GM18505 (cell line): ENCODE data around the gene AMACR.
"Not testable (repeated sequence)": the region's sequence is repeated elsewhere in the genome, so short reads cannot be mapped to it uniquely, and the experiment has no call there.

ENCODE experiments used
- ATAC-seq: cut with Tn5 transposase; IDR thresholded peaks from one replicate; pipeline ENCODE4 v1.9.1; 2021; ENCODE audit not compliant: unreplicated experiment
- POLR2A ChIP-seq: IDR thresholded peaks from 4 replicates; pipeline ENCODE4 v1.6.1; 2011; ENCODE audit warnings: borderline replicate concordance; ENCODE audit not compliant: insufficient read depth, insufficient read length; ENCODE audit errors: extremely low read depth

The AMACR gene

DNA sequence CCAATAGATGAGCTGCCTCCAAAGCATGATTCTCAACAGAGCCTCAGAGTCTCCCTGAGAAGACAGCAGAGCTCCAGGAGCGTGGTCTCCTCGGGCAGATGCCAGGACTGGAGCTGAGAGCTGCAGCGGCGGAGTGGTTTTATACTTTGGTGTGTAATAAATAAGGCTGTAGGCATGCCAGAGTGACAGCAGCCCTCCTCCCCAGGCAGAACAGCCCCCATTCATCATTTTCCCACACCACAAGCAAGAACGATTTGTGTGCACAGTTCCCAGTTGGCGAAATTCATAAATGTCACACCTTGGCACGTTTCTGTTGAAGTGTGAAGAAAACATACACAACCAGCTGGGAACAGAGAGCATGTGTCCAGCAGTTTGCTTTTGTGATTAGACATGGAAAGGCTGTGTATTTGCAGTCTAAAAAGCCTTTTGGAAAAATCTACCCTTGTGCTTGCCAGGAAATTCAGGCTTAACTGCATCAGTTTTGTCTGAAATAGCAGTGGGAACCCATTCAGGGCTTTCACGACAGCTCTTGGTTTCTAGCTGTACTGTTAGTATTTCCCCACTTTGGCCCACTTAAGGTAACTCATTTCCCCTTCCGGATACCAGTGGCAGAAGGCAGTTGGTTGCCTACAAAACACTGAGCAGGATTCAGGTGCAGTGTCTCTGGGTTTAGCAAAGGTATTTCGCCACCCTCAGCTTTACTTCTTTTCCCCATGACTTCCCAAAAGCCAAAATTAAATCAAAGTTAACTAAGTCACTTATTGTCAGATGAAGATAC lies 35.4 kb upstream of the AMACR start, which contains the start of gene C1QTNF3:
Gene C1QTNF3 (minus strand): TSS at position 115 of the 778 bp plus-strand sequence. CDS start 88 bp downstream, at position 27.
- TF ChIP-seq POLR2A, result no peak
- ATAC-seq, result no peak

- no peak for TF ChIP-seq POLR2A
- ATAC-seq, result peak; percentile 69
Observed at GRCh38 chr5:34042321-34042720, 34.5 kb upstream of the AMACR start.

GRCh38 chr5:34041247-34041972 lies 33.6 kb upstream of the AMACR start:
- ATAC-seq, result no peak

GRCh38 chr5:34040472-34040871 lies 32.6 kb upstream of the AMACR start:
- no peak for ATAC-seq
- TF ChIP-seq POLR2A, result no peak

More at GRCh38 chr5:34041247-34041972, 33.6 kb upstream of the AMACR start:
- no peak for TF ChIP-seq POLR2A

DNA sequence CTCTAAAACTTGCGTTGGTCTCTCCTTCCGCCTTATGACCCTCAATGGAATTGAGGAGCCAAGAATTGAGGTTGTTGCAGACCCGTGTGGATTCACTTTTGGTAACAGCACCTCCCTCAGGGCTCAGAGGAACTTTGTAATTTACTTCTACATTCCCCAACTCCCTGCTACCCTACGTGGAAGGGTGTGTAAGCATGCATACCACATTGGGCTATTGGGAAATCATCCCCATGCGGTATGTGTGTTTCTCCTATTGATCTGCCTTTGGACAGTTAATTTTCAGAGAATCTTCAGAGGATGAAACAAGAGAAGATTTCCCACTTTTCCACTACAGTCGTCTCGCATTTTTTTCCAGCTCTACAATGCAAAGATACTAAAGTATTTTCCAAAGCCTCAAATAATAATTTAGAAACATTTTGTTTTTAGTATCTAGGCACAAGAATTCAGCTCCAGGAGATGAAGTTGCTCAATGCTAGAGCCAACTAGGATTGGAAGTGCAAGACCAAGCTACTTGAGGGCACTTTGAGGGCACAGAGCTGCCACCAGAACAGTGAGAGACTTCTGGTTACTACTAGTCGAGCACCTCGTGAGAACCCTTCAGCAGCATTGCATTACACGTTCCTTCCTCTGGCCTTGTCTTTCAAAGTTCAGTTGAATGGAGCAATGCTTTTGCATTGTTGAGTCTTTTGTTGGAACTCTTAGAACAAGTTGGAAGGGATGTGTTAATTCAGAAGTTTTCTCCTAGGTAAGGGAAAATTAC lies 31.7 kb upstream of the AMACR start:
- no peak for ATAC-seq

GRCh38 chr5:34038838-34039237 lies 31.0 kb upstream of the AMACR start:
- no peak for TF ChIP-seq POLR2A
- no peak for ATAC-seq

More for the DNA sequence above, 31.7 kb upstream of the AMACR start:
- TF ChIP-seq POLR2A, result no peak

- no peak for ATAC-seq
- TF ChIP-seq POLR2A, result no peak
Observed at GRCh38 chr5:34038390-34038789, 30.5 kb upstream of the AMACR start.

DNA sequence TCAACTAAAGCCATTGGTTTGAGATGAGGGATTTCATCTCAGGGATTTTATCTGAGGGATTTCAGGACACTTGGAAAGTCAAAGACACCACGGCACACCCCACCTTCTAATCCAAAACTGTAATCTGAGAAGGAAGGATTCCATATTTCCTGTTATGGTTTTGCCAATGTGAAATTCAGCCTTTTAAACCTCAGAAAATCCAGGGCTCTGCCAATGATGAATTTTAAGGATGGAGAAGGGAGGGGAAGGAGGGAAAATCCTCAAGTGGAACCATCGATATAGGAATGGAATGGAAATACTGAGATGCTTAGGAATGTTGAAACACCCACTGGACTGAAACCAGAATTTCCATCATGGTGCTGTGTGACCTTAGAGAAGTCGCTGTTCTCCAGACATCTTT lies 29.9 kb upstream of the AMACR start:
- no peak for TF ChIP-seq POLR2A
- ATAC-seq, result no peak

GRCh38 chr5:34035756-34036155 lies 27.9 kb upstream of the AMACR start:
- ATAC-seq, result no peak
- TF ChIP-seq POLR2A, result no peak

- TF ChIP-seq POLR2A, result no peak
- ATAC-seq, result peak; percentile 60
Observed at GRCh38 chr5:34034534-34035327, 26.9 kb upstream of the AMACR start.

GRCh38 chr5:34031966-34032365 lies 24.1 kb upstream of the AMACR start:
- TF ChIP-seq POLR2A, result no peak

DNA sequence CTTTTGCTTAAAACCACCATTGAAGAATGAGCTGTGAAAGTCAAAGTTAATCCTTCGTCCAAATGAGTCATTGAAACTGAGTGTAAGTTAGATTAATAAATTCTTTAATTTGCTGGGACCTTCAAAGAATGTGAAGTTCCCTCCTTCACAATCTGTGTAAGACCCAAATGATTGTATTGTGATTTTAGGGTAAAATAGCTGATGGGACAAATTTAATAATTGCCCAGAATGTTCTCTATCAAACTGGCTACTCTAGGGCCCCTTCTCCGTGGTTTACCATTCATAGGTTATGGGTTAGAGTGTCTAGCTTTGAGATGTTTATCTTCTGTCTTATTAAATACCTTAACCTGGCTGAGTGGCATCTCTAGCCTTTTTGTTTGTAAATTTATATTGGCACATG lies 23.3 kb upstream of the AMACR start:
- TF ChIP-seq POLR2A, result no peak
- no peak for ATAC-seq

More at GRCh38 chr5:34031966-34032365, 24.1 kb upstream of the AMACR start:
- ATAC-seq, result no peak

DNA sequence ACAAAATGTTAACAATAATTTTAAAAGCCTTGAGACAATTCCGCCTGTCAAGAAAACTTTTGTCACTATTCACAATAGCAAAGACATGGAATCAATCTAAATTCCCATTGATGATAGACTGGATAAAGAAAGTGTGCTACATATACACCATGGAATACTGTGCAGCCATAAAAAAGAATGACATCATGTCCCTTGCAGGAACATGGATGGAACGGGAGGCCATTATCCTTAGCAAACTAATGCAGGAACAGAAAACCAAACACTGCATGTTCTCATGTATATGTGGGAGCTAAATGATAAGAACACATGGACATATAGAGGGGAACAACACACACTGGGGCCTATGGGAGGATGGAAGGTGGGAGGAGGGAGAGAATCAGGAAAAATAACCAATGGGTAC lies 22.7 kb upstream of the AMACR start:
- ATAC-seq, result not testable (repeated sequence)

GRCh38 chr5:34030048-34030447 lies 22.2 kb upstream of the AMACR start:
- no peak for ATAC-seq
- TF ChIP-seq POLR2A, result no peak
